T-helper 17 cell (primary cell): ENCODE measurements around the gene FAM181A. TPM values are rescaled to one million over a fixed set of nuclear protein-coding genes. Genes with fewer than 3 reads are reported as not detected.
A peak's percentile ranks its signal among the peaks of the same experiment; 100 is the strongest.

Experiments
- ATAC-seq: fragments of 150-1000 bp; cut with Tn5 transposase; 2 replicates; pipeline ENCODE4 v1.10.0; 2021; ENCODE audit warnings: mild to moderate bottlenecking, moderate library complexity
- DNase-seq, 3 donors: peaks; one replicate each; pipeline versions ENCODE4 v3.0.0 to v3.0.0-alpha.2; 2020 to 2021
- H3K9me3 ChIP-seq: one replicate; pipeline ENCODE4 v1.7.0; 2013; ENCODE audit warnings: low read length, mild to moderate bottlenecking; ENCODE audit not compliant: control insufficient read depth, poor library complexity, severe bottlenecking
- H3K27ac Mint-ChIP-seq: one replicate; pipeline ENCODE4 v1.8.0; 2022; ENCODE audit warnings: mild to moderate bottlenecking, moderate library complexity, mixed read lengths
- H3K27me3 Mint-ChIP-seq: one replicate; pipeline ENCODE4 v1.8.0; 2022; ENCODE audit warnings: mixed read lengths
- H3K36me3 Mint-ChIP-seq: one replicate; pipeline ENCODE4 v1.8.0; 2022; ENCODE audit warnings: low read depth, mixed read lengths
- H3K4me1 Mint-ChIP-seq: one replicate; pipeline ENCODE4 v1.8.0; 2022; ENCODE audit warnings: mild to moderate bottlenecking, mixed read lengths
- H3K4me3 Mint-ChIP-seq: one replicate; pipeline ENCODE4 v1.8.0; 2022; ENCODE audit warnings: mild to moderate bottlenecking, moderate library complexity, mixed read lengths
- total RNA-seq, 4 donors: library from RNA in 2 of 4; stranded (reverse) in 2 of 4; gene quantifications; one replicate each; pipeline ENCODE4 v1.2.3 and lab custom pipeline; 2022 to 2026

FAM181A gene
- total RNA-seq, 2 donors from 2014 or later, result not detected

- Mint-ChIP-seq H3K4me1 (peaks cover 8% of the 10 kb centered on the region), H3K27ac (peak overlapping the region; percentile 14), H3K36me3 (peaks cover 3% of the 10 kb centered on the region), H3K4me3 (peak overlapping the region; percentile 7), H3K27me3 (no peaks in the 10 kb centered on the region)
- ATAC-seq (no peak), DNase-seq (no peak)
- no peaks in the 10 kb centered on the region for H3K9me3 ChIP-seq
Measured at GRCh38 chr14:93940437-93940836, 13.3 kb downstream of the FAM181A start.

DNA sequence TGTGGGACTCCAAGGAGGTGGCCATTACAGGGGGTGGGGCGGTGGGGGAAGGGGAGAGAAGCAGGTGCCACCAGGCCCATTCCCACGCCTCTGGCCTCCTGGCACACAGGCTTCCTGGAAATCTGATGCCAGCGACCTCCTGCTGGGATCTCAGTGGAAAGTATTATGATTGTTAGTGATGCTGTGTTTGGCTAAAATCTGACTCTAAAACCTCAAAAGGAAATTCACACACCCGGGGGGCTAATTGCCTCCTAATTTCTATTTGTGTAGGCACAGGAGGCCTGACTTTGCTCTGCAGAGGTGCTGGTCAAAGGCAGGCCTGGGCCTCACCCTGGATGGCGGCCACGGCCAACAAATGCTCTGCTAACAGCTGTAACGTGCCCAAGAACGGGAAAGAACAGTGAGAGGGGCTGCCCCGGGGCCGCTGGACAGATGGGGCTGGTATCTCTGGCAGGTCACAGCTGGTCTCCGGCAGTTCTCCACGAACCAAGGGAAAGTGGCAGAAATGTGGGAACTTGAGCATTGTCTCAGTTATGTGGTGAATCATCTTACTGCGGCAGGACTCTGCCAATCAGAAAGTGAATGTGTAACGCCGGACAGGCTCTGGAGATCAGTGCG is 14.3 kb downstream of the FAM181A start:
- Mint-ChIP-seq H3K27ac (no peak overlapping the region), H3K36me3 (peaks cover 3% of the 10 kb centered on the region), H3K4me1 (peaks cover 8% of the 10 kb centered on the region), H3K4me3 (no peak overlapping the region), H3K27me3 (no peaks in the 10 kb centered on the region)
- ATAC-seq (no peak), DNase-seq (no peak)
- no peaks in the 10 kb centered on the region for H3K9me3 ChIP-seq

DNA sequence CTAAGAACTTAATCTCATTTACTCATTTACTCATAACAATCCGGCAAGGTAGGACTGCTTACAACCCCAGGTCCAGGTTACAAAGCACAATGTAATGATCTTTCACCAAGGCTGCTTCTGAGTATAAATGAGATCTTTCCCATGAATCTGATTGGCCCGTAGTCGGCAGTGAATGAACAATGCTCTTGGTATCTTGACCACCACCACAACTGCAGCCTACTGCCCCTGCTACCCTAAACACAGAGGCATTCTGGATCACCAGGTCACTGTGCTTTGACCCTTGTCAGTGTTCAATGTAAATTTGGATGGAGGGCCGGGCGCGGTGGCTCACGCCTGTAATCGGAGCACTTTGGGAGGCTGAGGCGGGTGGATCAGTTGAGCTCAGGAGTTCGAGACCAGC is 15.9 kb downstream of the FAM181A start:
- H3K27me3 Mint-ChIP-seq, result no peaks in the 10 kb centered on the region
- ATAC-seq, result no peak
- peak overlapping the region; percentile 66 for H3K27ac Mint-ChIP-seq
- no peaks in the 10 kb centered on the region for H3K9me3 ChIP-seq
- H3K36me3 Mint-ChIP-seq, result peaks cover 3% of the 10 kb centered on the region
- DNase-seq, result no peak
- no peak overlapping the region for H3K4me3 Mint-ChIP-seq
- peaks cover 8% of the 10 kb centered on the region for H3K4me1 Mint-ChIP-seq

DNA sequence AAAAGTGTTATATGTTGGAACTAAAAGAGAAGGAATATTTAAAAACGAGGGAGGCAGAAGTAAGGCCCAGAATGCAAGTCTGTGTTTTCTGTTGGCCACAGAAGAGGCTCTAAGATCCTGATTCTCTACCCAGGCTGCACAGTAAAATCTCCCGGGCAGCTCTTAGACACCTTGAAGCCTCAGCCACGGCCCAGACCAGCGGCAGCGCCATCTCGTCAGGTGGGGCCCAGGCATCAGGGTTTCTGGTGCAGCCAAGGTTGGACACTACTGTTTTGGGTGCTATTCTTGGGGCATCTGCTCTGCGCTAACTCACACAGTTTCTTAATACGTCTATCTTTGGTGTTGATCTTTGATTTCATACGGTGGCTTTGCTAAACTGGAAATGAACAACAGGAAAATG is 16.8 kb downstream of the FAM181A start:
- H3K9me3 ChIP-seq, result no peaks in the 10 kb centered on the region
- peaks cover 8% of the 10 kb centered on the region for H3K4me1 Mint-ChIP-seq
- H3K4me3 Mint-ChIP-seq, result no peak overlapping the region
- peaks cover 3% of the 10 kb centered on the region for H3K36me3 Mint-ChIP-seq
- no peaks in the 10 kb centered on the region for H3K27me3 Mint-ChIP-seq
- ATAC-seq (no peak), DNase-seq (no peak)
- H3K27ac Mint-ChIP-seq, result peak overlapping the region; percentile 66

DNA sequence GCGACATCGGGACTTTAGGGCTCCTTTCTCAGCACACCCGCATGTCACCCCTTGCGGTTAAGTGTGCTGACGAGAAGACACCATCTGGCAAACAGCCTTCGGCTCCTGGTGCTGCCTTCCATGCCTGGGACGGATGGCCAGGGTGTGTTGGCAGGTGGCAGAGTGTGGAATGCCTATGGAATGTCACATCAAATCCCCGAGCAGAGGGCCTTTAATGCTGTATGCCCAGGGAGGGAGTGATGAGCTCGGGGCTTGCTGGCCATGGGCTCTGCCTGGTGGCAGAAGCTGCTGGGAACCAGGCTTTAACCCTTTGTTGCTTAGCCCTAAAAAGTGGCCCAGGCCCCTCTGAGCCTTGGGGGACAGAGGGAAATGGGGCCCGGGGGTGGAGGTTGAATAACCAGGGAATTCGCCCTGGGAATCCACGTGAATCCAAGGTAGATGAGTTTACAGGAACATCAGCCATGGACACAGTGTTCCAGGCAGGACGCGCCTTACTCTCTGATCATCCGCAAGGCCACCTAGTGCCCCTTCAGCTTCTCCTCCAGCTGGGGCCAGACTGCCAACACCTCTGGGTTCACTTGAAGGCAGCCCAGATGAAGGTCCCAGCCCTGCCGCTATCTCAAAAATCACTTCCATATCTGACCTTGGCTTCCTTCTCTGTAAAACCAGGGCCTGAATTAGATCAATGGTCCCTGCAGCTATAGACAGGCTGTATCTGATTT is 17.4 kb downstream of the FAM181A start:
- Mint-ChIP-seq H3K36me3 (peaks cover 3% of the 10 kb centered on the region), H3K27me3 (no peaks in the 10 kb centered on the region), H3K4me3 (no peak overlapping the region), H3K4me1 (peaks cover 8% of the 10 kb centered on the region), H3K27ac (peak overlapping the region; percentile 66)
- H3K9me3 ChIP-seq, result no peaks in the 10 kb centered on the region
- ATAC-seq (no peak), DNase-seq (no peak)

GRCh38 chr14:93945070-93945399 is 17.9 kb downstream of the FAM181A start:
- Mint-ChIP-seq H3K4me1 (peaks cover 4% of the 10 kb centered on the region), H3K27me3 (no peaks in the 10 kb centered on the region), H3K4me3 (no peak overlapping the region), H3K36me3 (peaks cover 3% of the 10 kb centered on the region), H3K27ac (no peak overlapping the region)
- no peaks in the 10 kb centered on the region for H3K9me3 ChIP-seq
- ATAC-seq (no peak), DNase-seq (no peak)

DNA sequence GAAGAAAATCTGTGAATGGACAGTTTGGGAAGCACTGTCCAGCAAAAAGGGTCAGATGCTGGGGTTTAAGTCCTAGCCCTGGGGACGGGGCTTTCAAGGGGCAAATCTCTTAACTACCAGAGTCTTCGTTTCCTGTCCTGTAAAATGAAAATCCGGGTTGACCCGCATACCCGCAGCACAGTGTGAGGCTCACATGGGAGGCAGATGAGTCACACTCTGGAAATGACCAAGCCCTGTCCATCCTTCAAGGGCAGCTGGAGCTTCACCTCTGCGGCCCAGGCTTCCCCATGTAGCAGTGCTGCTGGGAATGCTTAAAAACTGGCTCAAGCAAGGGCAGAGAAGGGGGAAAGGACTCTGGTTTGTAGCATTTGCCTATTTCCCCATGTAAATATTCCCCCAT is 19.0 kb downstream of the FAM181A start:
- Mint-ChIP-seq H3K36me3 (no peaks in the 10 kb centered on the region), H3K4me1 (no peaks in the 10 kb centered on the region), H3K4me3 (no peak overlapping the region), H3K27me3 (no peaks in the 10 kb centered on the region), H3K27ac (no peak overlapping the region)
- DNase-seq, result no peak
- no peak for ATAC-seq
- no peaks in the 10 kb centered on the region for H3K9me3 ChIP-seq

GRCh38 chr14:93946541-93947090 is 19.5 kb downstream of the FAM181A start:
- H3K27me3 Mint-ChIP-seq, result no peaks in the 10 kb centered on the region
- ATAC-seq (no peak), DNase-seq (no peak)
- no peaks in the 10 kb centered on the region for H3K9me3 ChIP-seq
- no peak overlapping the region for H3K4me3 Mint-ChIP-seq
- H3K4me1 Mint-ChIP-seq, result no peaks in the 10 kb centered on the region
- no peaks in the 10 kb centered on the region for H3K36me3 Mint-ChIP-seq
- no peak overlapping the region for H3K27ac Mint-ChIP-seq

GRCh38 chr14:93947282-93947681 is 20.1 kb downstream of the FAM181A start:
- DNase-seq (no peak), ATAC-seq (no peak)
- Mint-ChIP-seq H3K27ac (no peak overlapping the region), H3K27me3 (no peaks in the 10 kb centered on the region), H3K36me3 (no peaks in the 10 kb centered on the region), H3K4me1 (no peaks in the 10 kb centered on the region), H3K4me3 (no peak overlapping the region)
- no peaks in the 10 kb centered on the region for H3K9me3 ChIP-seq

DNA sequence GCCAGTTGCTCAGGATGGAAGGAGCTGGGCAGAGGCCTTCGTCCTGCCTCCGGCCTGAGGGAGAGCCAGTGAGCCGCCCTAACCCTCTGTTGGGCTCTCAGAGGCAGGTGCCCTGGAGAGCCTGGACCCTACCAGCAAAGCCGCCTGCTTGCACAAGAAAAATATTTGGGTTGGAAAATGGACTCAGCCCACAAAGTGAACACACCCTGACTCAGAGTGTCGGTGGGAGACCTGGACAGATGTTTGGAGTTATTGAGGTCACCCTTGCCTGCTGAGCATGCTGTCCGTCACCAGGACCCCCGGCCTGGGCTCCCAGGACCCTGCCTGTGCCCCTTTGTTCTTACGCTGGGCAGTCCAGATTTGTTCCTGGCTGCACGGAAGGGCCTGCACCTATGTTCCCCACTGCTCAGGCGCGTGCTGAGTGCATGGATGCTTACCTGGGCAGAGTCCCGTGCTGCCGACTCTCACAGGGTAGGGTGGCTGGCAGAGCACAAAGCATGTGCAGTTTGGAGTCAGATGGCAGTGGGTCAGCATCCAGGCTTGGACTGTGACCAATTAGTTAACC is 22.4 kb downstream of the FAM181A start:
- Mint-ChIP-seq H3K4me1 (peaks cover 10% of the 10 kb centered on the region), H3K27ac (no peak overlapping the region), H3K36me3 (no peaks in the 10 kb centered on the region), H3K4me3 (no peak overlapping the region), H3K27me3 (no peaks in the 10 kb centered on the region)
- no peaks in the 10 kb centered on the region for H3K9me3 ChIP-seq
- ATAC-seq (no peak), DNase-seq (no peak)

DNA sequence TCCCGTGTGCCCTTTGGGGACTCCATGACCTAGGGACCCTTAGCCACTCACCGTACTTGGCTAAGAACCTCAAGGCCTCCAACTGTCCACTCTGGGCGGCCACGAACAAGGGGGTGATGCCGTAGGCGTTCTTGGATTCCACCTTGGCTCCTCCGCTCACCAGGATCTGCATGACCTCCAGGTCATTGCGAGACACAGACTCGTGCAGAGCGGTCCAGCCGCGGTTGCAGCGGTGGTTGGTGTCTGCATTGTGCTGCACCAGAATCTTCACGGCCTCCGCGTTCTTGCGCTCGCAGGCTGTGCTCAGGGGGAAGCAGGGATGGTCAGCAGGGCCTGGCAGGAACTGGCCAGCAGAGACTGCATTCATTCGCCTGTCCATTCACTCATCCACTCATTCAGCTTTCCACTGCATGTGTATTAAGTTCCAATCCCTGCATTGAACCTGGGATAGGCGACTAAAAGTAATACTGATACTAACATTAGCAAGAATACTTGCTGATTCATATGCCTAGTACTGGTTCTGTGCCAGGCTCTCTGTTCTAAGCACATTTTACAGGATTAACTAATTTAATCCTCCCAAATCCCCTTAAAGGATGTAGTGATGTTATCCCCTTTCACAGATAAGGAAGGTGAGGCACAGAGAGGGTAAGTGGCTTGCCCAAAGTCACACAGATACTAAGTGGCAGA is 23.9 kb downstream of the FAM181A start:
- H3K4me1 Mint-ChIP-seq, result peaks cover 25% of the 10 kb centered on the region
- peak overlapping the region; percentile 9 for H3K27ac Mint-ChIP-seq
- ATAC-seq (no peak), DNase-seq (no peak)
- H3K4me3 Mint-ChIP-seq, result no peak overlapping the region
- no peaks in the 10 kb centered on the region for H3K36me3 Mint-ChIP-seq
- H3K9me3 ChIP-seq, result no peaks in the 10 kb centered on the region
- no peaks in the 10 kb centered on the region for H3K27me3 Mint-ChIP-seq

- H3K36me3 Mint-ChIP-seq, result no peaks in the 10 kb centered on the region
- no peak for ATAC-seq
- no peak overlapping the region for H3K4me3 Mint-ChIP-seq
Measured at GRCh38 chr14:93951635-93952540, 24.7 kb downstream of the FAM181A start.

More at GRCh38 chr14:93951635-93952540, 24.7 kb downstream of the FAM181A start:
- DNase-seq, result no peak
- Mint-ChIP-seq H3K4me1 (peaks cover 32% of the 10 kb centered on the region), H3K27me3 (no peaks in the 10 kb centered on the region), H3K27ac (peak overlapping the region; percentile 62)
- H3K9me3 ChIP-seq, result no peaks in the 10 kb centered on the region
